ENCODE results near the gene SIRT2. TPM values are rescaled to one million over a fixed set of nuclear protein-coding genes. Genes with fewer than 3 reads are reported as not detected.
A peak's percentile ranks its signal among the peaks of the same experiment; 100 is the strongest.

The SIRT2 gene
- total and polyA plus RNA-seq, 2 of the 8 experiments (the other 6 are each of a cell fraction or from before 2014, with no cell fraction given), result 6.5 to 10.0 TPM

- H2AFZ ChIP-seq (ENCODE audit: low read length), result no peak overlapping the region
- H3K4me2 ChIP-seq (ENCODE audit: insufficient read depth in 1 of 2, low read depth in 2 of 2, low read length in 2 of 2), result no peak overlapping the region
- POLR2A ChIA-PET (ENCODE audit: partially characterized antibody), result interaction anchor here (0.8 to 14.2 kb wide), 13 partner anchors 5 to 104 kb away, joined by 3 to 376 read pairs (median 4); partner anchors contain the start of genes ECH1, HNRNPL and LGALS4
- no peak overlapping the region for H2AK5ac ChIP-seq (ENCODE audit: low read depth, low read length)
- no peak overlapping the region for H2BK120ac ChIP-seq (replicated peaks; ENCODE audit: low read depth, low read length)
- no peak overlapping the region; a peak in 1 of 7 replicates for H3K9ac ChIP-seq (replicated peaks in 1 of 4; ENCODE audit: extremely low read depth in 1 of 4, low read depth in 3 of 4, low read length in 3 of 4)
- peaks cover 0 to 50% of the 10 kb centered on the region in 2 experiments; a peak in 2 of 4 replicates for H3K79me2 ChIP-seq (ENCODE audit: control insufficient read depth in 1 of 2, insufficient read depth in 2 of 2, low read length in 2 of 2)
- no peaks in the 10 kb centered on the region for H3K23me2 ChIP-seq (ENCODE audit: low read depth, low read length)
- H3K4me3 ChIP-seq (ENCODE audit: extremely low read depth in 1 of 4, insufficient read depth in 2 of 4, low read depth in 3 of 4, low read length in 4 of 4), result no peak overlapping the region
- H3K14ac ChIP-seq (ENCODE audit: insufficient read length), result no peak overlapping the region
- no peak overlapping the region for H4K91ac ChIP-seq (replicated peaks; ENCODE audit: insufficient read length, low read length)
- H3K79me1 ChIP-seq (ENCODE audit: low read depth, low read length), result peaks cover 9% of the 10 kb centered on the region; the same call in 1 of the 2 replicates
- no peaks in the 10 kb centered on the region for H3K9me3 ChIP-seq (ENCODE audit: insufficient read depth in 2 of 2, low read depth in 1 of 2, low read length in 1 of 2)
- H4K5ac ChIP-seq (ENCODE audit: insufficient read length, low read depth, low read length), result no peak overlapping the region
- H4K8ac ChIP-seq (ENCODE audit: extremely low read depth, insufficient read depth, low read length), result peak overlapping the region; percentile 46; the same call in 1 of the 2 replicates
- 93% methylated on average over 12 of the region's 12 CpGs; no CpG with 5 or more reads in 1 of the 2 experiments for WGBS, 2 experiments (ENCODE audit: extremely low coverage in 1 of 2, insufficient coverage in 1 of 2, insufficient read length in 1 of 2, insufficient replicate concordance in 2 of 2, low coverage in 1 of 2, low lambda C conversion rate in 2 of 2, missing lambda C conversion rate in 1 of 2)
- H4K20me1 ChIP-seq (replicated peaks in 1 of 2; ENCODE audit: control insufficient read depth in 1 of 2, insufficient read depth in 2 of 2, low read length in 2 of 2), result peaks cover 38 to 56% of the 10 kb centered on the region in 2 experiments
- CTCF ChIA-PET (ENCODE audit: partially characterized antibody), result interaction anchor here (0.7 kb wide), 1 partner anchor 38 kb away, joined by 3 read pairs; no protein-coding TSS in a partner anchor
- H3K23ac ChIP-seq (ENCODE audit: insufficient read length), result no peak overlapping the region
- no peaks in the 10 kb centered on the region; a peak in 1 of 7 replicates for H3K27me3 ChIP-seq (replicated peaks in 1 of 4; ENCODE audit: control insufficient read depth in 3 of 4, extremely low read depth in 1 of 4, insufficient read depth in 3 of 4, low read length in 3 of 4)
- H3K36me3 ChIP-seq (ENCODE audit: control insufficient read depth in 2 of 4, insufficient read depth in 4 of 4, low read length in 3 of 4), result peaks cover 86 to 100% (median 97%) of the 10 kb centered on the region in 4 experiments
- TF ChIP-seq POLR2AphosphoS5 (IDR thresholded peaks at IDR 0.05; ENCODE audit: low read depth, low read length), result peak; percentile 39
- no peak for TF ChIP-seq TBP (IDR thresholded peaks at IDR 0.05; ENCODE audit: low read depth, low read length)
- no peak for TF ChIP-seq TAF7 (optimal IDR thresholded peaks at IDR 0.05; ENCODE audit: borderline replicate concordance, low read depth, low read length)
- no peak for TF ChIP-seq CTCF (IDR thresholded peaks at IDR 0.05; ENCODE audit: control extremely low read depth in 1 of 3, insufficient read depth in 1 of 3, low read depth in 1 of 3, low read length in 3 of 3)
- TF ChIP-seq POLR2A (IDR thresholded peaks at IDR 0.05; ENCODE audit: control extremely low read depth in 1 of 2, low read depth in 2 of 2, low read length in 2 of 2), result peak in 1 of 2 experiments; percentile 40; a peak in 1 of 3 replicates
- TF ChIP-seq EGR1 (IDR thresholded peaks at IDR 0.05; ENCODE audit: borderline replicate concordance, low read depth, low read length), result no peak
- TF ChIP-seq RNF2 (IDR thresholded peaks at IDR 0.05; ENCODE audit: borderline replicate concordance, low read depth, low read length, missing control alignments, poor library complexity, severe bottlenecking), result no peak
- TF ChIP-seq RBBP5 (IDR thresholded peaks at IDR 0.05; ENCODE audit: borderline replicate concordance, low read depth, low read length), result no peak
- no peak overlapping the region for H3K56ac ChIP-seq (replicated peaks; ENCODE audit: insufficient read length, low read depth, low read length)
- no peak overlapping the region for H2BK15ac ChIP-seq (ENCODE audit: low read length)
- H2BK12ac ChIP-seq (ENCODE audit: low read depth, low read length), result no peak overlapping the region
- H2BK20ac ChIP-seq (ENCODE audit: low read length), result no peak overlapping the region
- no peak overlapping the region for H3K18ac ChIP-seq (ENCODE audit: extremely low read depth, low read length)
- H3K27ac ChIP-seq (ENCODE audit: low read depth, low read length), result no peak overlapping the region
- H3K4ac ChIP-seq (replicated peaks; ENCODE audit: insufficient read length, low read depth, low read length), result no peak overlapping the region
- no peak overlapping the region for H2BK5ac ChIP-seq (ENCODE audit: low read depth, low read length)
- H3K4me1 ChIP-seq (replicated peaks in 1 of 4; ENCODE audit: control insufficient read depth in 3 of 4, insufficient read depth in 4 of 4, low read length in 3 of 4), result no peaks in the 10 kb centered on the region
- DNase-seq (ENCODE audit: low read depth in 1 of 2, low spot score in 2 of 2) (no peak), FAIRE-seq (no peak)
Observed at GRCh38 chr19:38841180-38841766, 58.1 kb downstream of the SIRT2 start.

Measured in H1 (cell line).